Measurements from ENCODE around the gene RALGAPA2.

The RALGAPA2 gene

GRCh38 chr20:20611167-20611566 lies 101.3 kb downstream of the RALGAPA2 start:
- no peak for TF ChIP-seq CTCF (IDR thresholded peaks at IDR 0.05)
- H3K27ac ChIP-seq, result no peak overlapping the region

- H3K27ac ChIP-seq, result no peak overlapping the region
- no peak for TF ChIP-seq ZFX (IDR thresholded peaks at IDR 0.05; ENCODE audit: borderline replicate concordance)
- no peak for TF ChIP-seq CTCF (IDR thresholded peaks at IDR 0.05)
These were observed 102.9 kb downstream of the RALGAPA2 start for GRCh38 chr20:20609522-20609921.

GRCh38 chr20:20608641-20609040 lies 103.8 kb downstream of the RALGAPA2 start:
- TF ChIP-seq ZFX (IDR thresholded peaks at IDR 0.05; ENCODE audit: borderline replicate concordance) (no peak), CTCF (IDR thresholded peaks at IDR 0.05) (no peak)
- H3K27ac ChIP-seq, result no peak overlapping the region

- no peak for TF ChIP-seq CTCF (IDR thresholded peaks at IDR 0.05)
- no peak for TF ChIP-seq ZFX (IDR thresholded peaks at IDR 0.05; ENCODE audit: borderline replicate concordance)
These were observed 104.4 kb downstream of the RALGAPA2 start for GRCh38 chr20:20608041-20608440.

GRCh38 chr20:20606881-20607280 lies 105.6 kb downstream of the RALGAPA2 start:
- no peak overlapping the region for H3K27ac ChIP-seq
- TF ChIP-seq ZFX (IDR thresholded peaks at IDR 0.05; ENCODE audit: borderline replicate concordance), result no peak
- no peak for TF ChIP-seq CTCF (IDR thresholded peaks at IDR 0.05)

More at GRCh38 chr20:20608041-20608440, 104.4 kb downstream of the RALGAPA2 start:
- H3K27ac ChIP-seq, result no peak overlapping the region

GRCh38 chr20:20606050-20606449 lies 106.4 kb downstream of the RALGAPA2 start:
- H3K27ac ChIP-seq, result no peak overlapping the region
- TF ChIP-seq CTCF (IDR thresholded peaks at IDR 0.05) (no peak), ZFX (IDR thresholded peaks at IDR 0.05; ENCODE audit: borderline replicate concordance) (no peak)

- no peak overlapping the region for H3K27ac ChIP-seq
- TF ChIP-seq ZFX (IDR thresholded peaks at IDR 0.05; ENCODE audit: borderline replicate concordance) (no peak), CTCF (IDR thresholded peaks at IDR 0.05) (no peak)
These were observed 107.5 kb downstream of the RALGAPA2 start for GRCh38 chr20:20604907-20605306.
